GM21825 (cell line): ENCODE results near the gene CTNND2.
"Not testable (repeated sequence)": the region's sequence is repeated elsewhere in the genome, so short reads cannot be mapped to it uniquely, and the experiment has no call there.

ENCODE experiments used
- ATAC-seq: cut with Tn5 transposase; IDR thresholded peaks from one replicate; pipeline ENCODE4 v1.9.1; 2021; ENCODE audit warnings: mild to moderate bottlenecking, moderate library complexity; ENCODE audit not compliant: unreplicated experiment

CTNND2 gene

GRCh38 chr5:11869203-11869602, 35.0 kb downstream of the CTNND2 start:
- no peak for ATAC-seq

- no peak for ATAC-seq
These were observed 40.3 kb downstream of the CTNND2 start for GRCh38 chr5:11863911-11864310.

GRCh38 chr5:11857391-11857790, 46.9 kb downstream of the CTNND2 start:
- no peak for ATAC-seq

GRCh38 chr5:11854936-11855335, 49.3 kb downstream of the CTNND2 start:
- no peak for ATAC-seq

GRCh38 chr5:11853796-11854195, 50.5 kb downstream of the CTNND2 start:
- no peak for ATAC-seq

- ATAC-seq: no peak
These were observed 51.1 kb downstream of the CTNND2 start for GRCh38 chr5:11853140-11853539.

- ATAC-seq: no peak
These were observed 51.5 kb downstream of the CTNND2 start for GRCh38 chr5:11852717-11853087.

GRCh38 chr5:11851965-11852716, 52.1 kb downstream of the CTNND2 start:
- no peak for ATAC-seq

- no peak for ATAC-seq
These were observed 52.8 kb downstream of the CTNND2 start for GRCh38 chr5:11851416-11851815.

- not testable (repeated sequence) for ATAC-seq
These were observed 75.7 kb downstream of the CTNND2 start for GRCh38 chr5:11828566-11828965.

GRCh38 chr5:11822598-11822997, 81.6 kb downstream of the CTNND2 start:
- ATAC-seq: no peak

GRCh38 chr5:11815916-11816315, 88.3 kb downstream of the CTNND2 start:
- no peak for ATAC-seq

GRCh38 chr5:11815481-11815880, 88.8 kb downstream of the CTNND2 start:
- no peak for ATAC-seq

- ATAC-seq: no peak
These were observed 89.9 kb downstream of the CTNND2 start for GRCh38 chr5:11814373-11814772.

GRCh38 chr5:11809407-11809806, 94.8 kb downstream of the CTNND2 start:
- no peak for ATAC-seq

GRCh38 chr5:11803436-11803835, 100.8 kb downstream of the CTNND2 start:
- ATAC-seq: no peak

GRCh38 chr5:11801061-11801460, 103.2 kb downstream of the CTNND2 start:
- no peak for ATAC-seq

GRCh38 chr5:11797132-11797531, 107.1 kb downstream of the CTNND2 start:
- ATAC-seq: no peak

- ATAC-seq: no peak
These were observed 110.8 kb downstream of the CTNND2 start for GRCh38 chr5:11793396-11793795.

GRCh38 chr5:11792621-11793020, 111.6 kb downstream of the CTNND2 start:
- no peak for ATAC-seq

GRCh38 chr5:11791792-11792191, 112.5 kb downstream of the CTNND2 start:
- ATAC-seq: no peak

- ATAC-seq: no peak
These were observed 114.0 kb downstream of the CTNND2 start for GRCh38 chr5:11790201-11790600.

GRCh38 chr5:11785771-11786352, 118.4 kb downstream of the CTNND2 start:
- no peak for ATAC-seq
